HFF-Myc (cell line): ENCODE measurements around the gene ARSI.

ENCODE experiments used
- DNase-seq: peaks from one replicate; pipeline ENCODE4 v3.0.0-alpha.2; 2011; ENCODE audit warnings: low read depth; ENCODE audit errors: extremely low read depth
- H3K4me3 ChIP-seq: replicated peaks from 2 replicates; pipeline ENCODE4 v1.5.1; 2011; ENCODE audit warnings: low read depth, mild to moderate bottlenecking, control low read depth, low read length
- CTCF ChIP-seq: IDR thresholded peaks from 2 replicates; pipeline ENCODE4 v1.5.1; 2012; ENCODE audit warnings: mild to moderate bottlenecking, low read depth, low read length, control low read depth; ENCODE audit errors: missing control alignments

Gene ARSI

DNA sequence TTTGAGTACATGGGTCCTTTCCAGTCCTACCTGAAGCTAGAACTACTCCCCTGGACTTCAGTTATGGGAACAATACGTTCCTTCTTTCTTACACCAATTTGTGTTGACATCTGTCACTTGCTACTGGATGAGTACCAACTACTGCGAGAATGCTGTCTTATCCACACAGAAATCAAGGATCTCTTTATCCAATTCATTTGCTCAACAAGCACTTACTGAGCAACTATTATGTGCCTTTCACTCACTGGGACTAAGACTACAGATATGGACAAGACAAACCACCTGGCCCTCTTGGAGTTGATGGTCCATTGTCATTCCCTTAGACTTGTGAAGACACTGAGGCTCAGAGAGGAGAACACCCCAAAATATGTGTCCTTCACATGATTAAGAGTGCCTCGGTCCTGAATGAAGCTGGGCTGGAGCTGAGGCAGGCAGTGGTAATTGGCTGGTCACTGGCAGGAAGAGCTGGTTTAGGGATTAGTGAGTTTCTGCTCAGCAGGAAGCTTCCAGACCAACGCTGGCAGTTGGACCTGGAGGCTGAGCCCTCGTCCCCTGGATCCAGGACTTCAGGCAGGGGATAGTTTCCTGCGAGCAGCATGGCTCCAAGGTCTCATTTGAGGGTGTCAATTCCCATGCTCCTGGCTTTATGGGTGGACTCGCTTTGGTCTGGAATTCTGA is 8.4 kb upstream of the ARSI start:
- TF ChIP-seq CTCF, result no peak
- no peak for DNase-seq
- no peak overlapping the region for H3K4me3 ChIP-seq

- H3K4me3 ChIP-seq, result no peak overlapping the region
- TF ChIP-seq CTCF, result no peak
- DNase-seq, result no peak
Observed at GRCh38 chr5:150310246-150310645, 7.5 kb upstream of the ARSI start.

- no peak overlapping the region for H3K4me3 ChIP-seq
- DNase-seq, result no peak
- no peak for TF ChIP-seq CTCF
Observed at GRCh38 chr5:150309886-150310239, 7.2 kb upstream of the ARSI start.

- TF ChIP-seq CTCF, result no peak
- DNase-seq, result no peak
- H3K4me3 ChIP-seq, result no peak overlapping the region
Observed at GRCh38 chr5:150309101-150309885, 6.6 kb upstream of the ARSI start.

GRCh38 chr5:150307617-150308426 is 5.1 kb upstream of the ARSI start:
- TF ChIP-seq CTCF, result no peak
- no peak for DNase-seq
- H3K4me3 ChIP-seq, result no peak overlapping the region

DNA sequence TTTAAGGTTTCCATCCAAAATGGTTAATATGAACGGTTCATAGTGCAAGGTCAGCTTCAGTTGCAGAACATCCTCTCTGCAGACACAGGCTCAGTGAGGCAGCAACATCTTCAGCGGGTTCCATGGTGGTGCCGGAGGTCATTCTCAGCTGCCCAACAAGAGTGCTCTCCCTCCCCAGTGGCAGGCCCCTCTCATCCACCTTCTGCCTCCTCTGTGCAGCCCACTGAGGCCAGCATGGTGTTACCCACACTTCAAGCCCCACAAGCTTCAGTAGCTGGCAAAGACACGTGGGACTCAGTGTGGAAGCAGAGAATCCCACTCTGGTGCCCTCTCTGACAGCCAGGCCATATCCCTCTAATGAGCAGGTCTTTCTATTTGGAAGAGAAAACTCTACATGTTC is 4.1 kb upstream of the ARSI start:
- TF ChIP-seq CTCF, result no peak

More for the DNA sequence above, 4.1 kb upstream of the ARSI start:
- DNase-seq, result no peak
- no peak overlapping the region for H3K4me3 ChIP-seq
